PC-3 (cell line): ENCODE measurements around the gene ARHGAP15. TPM values are rescaled to one million over a fixed set of nuclear protein-coding genes. Genes with fewer than 3 reads are reported as not detected.

Experiments
- ATAC-seq: fragments of 200-7000 bp; cut with Tn5 transposase; 2 replicates; pipeline ENCODE4 v1.9.1; 2020; ENCODE audit warnings: mild to moderate bottlenecking, moderate library complexity
- BruUV-seq: library from RNA; stranded (reverse); fragments of 400-500 nt; replicated peaks from 2 replicates; lab custom pipeline; 2021; lab: Mats Ljungman, UMichigan
- CTCF ChIA-PET: fragments of 300-600 bp; sonication (Branson Sonifier 250); formaldehyde crosslinking; loops from one replicate; lab custom pipeline; 2022; ENCODE audit warnings: antibody characterized with exemption; lab: Charles Lee
- POLR2A ChIA-PET: fragments of 300-600 bp; sonication (Branson Sonifier 250); formaldehyde crosslinking; loops from one replicate; lab custom pipeline; 2022; ENCODE audit warnings: antibody characterized with exemption; ENCODE audit not compliant: unreplicated experiment; lab: Charles Lee
- DNase-seq: peaks from one replicate; pipeline ENCODE4 v3.0.0-alpha.2; 2015
- H2AFZ ChIP-seq: fragments of 300-600 bp; sonication (generic); 2 replicates; pipeline ENCODE4 v1.6.0; 2016; ENCODE audit warnings: antibody characterized with exemption, low read length
- H3F3A ChIP-seq: fragments of 300-600 bp; sonication (generic); one replicate; pipeline ENCODE4 v1.6.0; 2017; ENCODE audit warnings: antibody characterized with exemption, low read length, control low read depth, mild to moderate bottlenecking; ENCODE audit not compliant: unreplicated experiment
- H3K27ac ChIP-seq: fragments of 300-600 bp; sonication (generic); 2 replicates; pipeline ENCODE4 v1.5.1; 2016; ENCODE audit warnings: mild to moderate bottlenecking, low read length
- H3K27me3 ChIP-seq: fragments of 300-600 bp; sonication (generic); 2 replicates; pipeline ENCODE4 v1.6.1; 2016; ENCODE audit warnings: low read length, mixed read lengths
- H3K36me3 ChIP-seq: fragments of 300-600 bp; sonication (generic); 2 replicates; pipeline ENCODE4 v1.6.1; 2016; ENCODE audit warnings: low read depth, mixed run types, low read length, mixed read lengths
- H3K4me1 ChIP-seq: fragments of 300-600 bp; sonication (generic); 2 replicates; pipeline ENCODE4 v1.5.1; 2016; ENCODE audit warnings: low read length; ENCODE audit not compliant: insufficient read depth
- H3K4me2 ChIP-seq: fragments of 300-600 bp; sonication (generic); 2 replicates; pipeline ENCODE4 v1.6.0; 2016; ENCODE audit warnings: low read length
- H3K4me3 ChIP-seq: fragments of 300-600 bp; sonication (generic); 2 replicates; pipeline ENCODE4 v1.5.1; 2016; ENCODE audit warnings: mild to moderate bottlenecking, low read length, mixed read lengths
- H3K79me2 ChIP-seq: fragments of 300-600 bp; sonication (generic); 2 replicates; pipeline ENCODE4 v1.6.1; 2017; ENCODE audit warnings: low read length, mixed read lengths
- H3K9ac ChIP-seq: fragments of 300-600 bp; sonication (generic); 2 replicates; pipeline ENCODE4 v1.6.0; 2016; ENCODE audit warnings: mild to moderate bottlenecking, low read length
- H3K9me2 ChIP-seq: fragments of 300-600 bp; sonication (generic); replicated peaks from 2 replicates; pipeline ENCODE4 v1.6.1; 2016; ENCODE audit warnings: mixed run types, low read length, mixed read lengths
- H3K9me3 ChIP-seq: fragments of 300-600 bp; sonication (generic); 2 replicates; pipeline ENCODE4 v1.6.1; 2016; ENCODE audit warnings: low read length, mixed read lengths
- H4K20me1 ChIP-seq: fragments of 300-600 bp; sonication (generic); 2 replicates; pipeline ENCODE4 v1.6.1; 2016; ENCODE audit warnings: low read length, mixed read lengths
- CTCF ChIP-seq: fragments of 300-600 bp; sonication (generic); conservative IDR thresholded peaks from 2 replicates; pipeline ENCODE4 v1.5.1; 2017; ENCODE audit warnings: antibody characterized with exemption, low read depth, mild to moderate bottlenecking, low read length
- EZH2 ChIP-seq: fragments of 300-600 bp; sonication (generic); IDR thresholded peaks from one replicate; pipeline ENCODE4 v1.6.1; 2017; ENCODE audit warnings: antibody characterized with exemption, mild to moderate bottlenecking, low read length; ENCODE audit not compliant: unreplicated experiment
- EZH2phosphoT487 ChIP-seq: fragments of 300-600 bp; sonication (generic); IDR thresholded peaks from 2 replicates; pipeline ENCODE4 v1.6.1; 2018; ENCODE audit warnings: mild to moderate bottlenecking, antibody characterized with exemption, low read length, borderline replicate concordance
- intact Hi-C: fragments of 100-400 bp; cut with micrococcal nuclease; formaldehyde crosslinking; loops from 2 replicates; pipeline ENCODE4 v1.9.0; 2023
- total RNA-seq: library from RNA; depleted of rRNA; stranded (reverse); fragments of >200 nt; gene quantifications from 2 replicates; pipeline ENCODE4 v1.2.3, GENCODE V29; 2014

Gene ARHGAP15
- total RNA-seq, 1 experiment from 2014 or later, result not detected

- TF ChIP-seq EZH2 (no peak), EZH2phosphoT487 (no peak), CTCF (no peak)
- BruUV-seq, result no TSS peak
- Histone ChIP-seq H3K9me3 (no peaks in the 10 kb centered on the region), H3K4me2 (no peak overlapping the region), H3K9me2 (no peaks in the 10 kb centered on the region), H3K4me3 (no peak overlapping the region), H2AFZ (no peak overlapping the region), H4K20me1 (no peaks in the 10 kb centered on the region), H3K79me2 (no peaks in the 10 kb centered on the region), H3K9ac (no peak overlapping the region), H3K36me3 (no peaks in the 10 kb centered on the region), H3K4me1 (peaks cover 15% of the 10 kb centered on the region), H3F3A (no peaks in the 10 kb centered on the region), H3K27ac (no peak overlapping the region), H3K27me3 (no peaks in the 10 kb centered on the region)
- no peak for ATAC-seq
- ChIA-PET CTCF (no interaction called here), POLR2A (no interaction called here)
- DNase-seq, result no peak
- intact Hi-C loops, result no loop called here
Measured at GRCh38 chr2:143435131-143435530, 305.9 kb downstream of the ARHGAP15 start.

GRCh38 chr2:143436951-143437350 lies 307.7 kb downstream of the ARHGAP15 start:
- no peak overlapping the region for H3K9ac ChIP-seq
- H3K4me1 ChIP-seq, result no peaks in the 10 kb centered on the region
- no peaks in the 10 kb centered on the region for H3F3A ChIP-seq
- no peak overlapping the region for H2AFZ ChIP-seq
- ATAC-seq (no peak), DNase-seq (no peak)
- no peaks in the 10 kb centered on the region for H3K36me3 ChIP-seq
- no peaks in the 10 kb centered on the region for H3K9me3 ChIP-seq
- ChIA-PET CTCF (no interaction called here), POLR2A (no interaction called here)
- no peak overlapping the region for H3K27ac ChIP-seq
- no peaks in the 10 kb centered on the region for H3K9me2 ChIP-seq
- TF ChIP-seq CTCF (no peak), EZH2phosphoT487 (no peak), EZH2 (no peak)
- no peak overlapping the region for H3K4me3 ChIP-seq
- no TSS peak for BruUV-seq
- H3K27me3 ChIP-seq, result no peaks in the 10 kb centered on the region
- H4K20me1 ChIP-seq, result no peaks in the 10 kb centered on the region
- intact Hi-C loops, result no loop called here
- no peak overlapping the region for H3K4me2 ChIP-seq
- no peaks in the 10 kb centered on the region for H3K79me2 ChIP-seq

- Histone ChIP-seq H3K4me2 (no peak overlapping the region), H3K9ac (no peak overlapping the region), H3K27me3 (no peaks in the 10 kb centered on the region), H4K20me1 (no peaks in the 10 kb centered on the region), H3K36me3 (no peaks in the 10 kb centered on the region), H3K79me2 (no peaks in the 10 kb centered on the region), H3K4me3 (no peak overlapping the region), H3K27ac (no peak overlapping the region), H3F3A (no peaks in the 10 kb centered on the region), H3K9me3 (no peaks in the 10 kb centered on the region), H3K9me2 (no peaks in the 10 kb centered on the region), H2AFZ (no peak overlapping the region), H3K4me1 (no peaks in the 10 kb centered on the region)
- ChIA-PET POLR2A (interaction anchor here (0.6 kb wide), 1 partner anchor 1396 kb away, joined by 3 read pairs; no protein-coding TSS in a partner anchor), CTCF (no interaction called here)
- no peak for TF ChIP-seq EZH2
- ATAC-seq (no peak), DNase-seq (no peak)
- intact Hi-C loops, result no loop called here
- BruUV-seq, result no TSS peak
Measured at GRCh38 chr2:143440411-143441012, 311.3 kb downstream of the ARHGAP15 start.
